PC-3 (cell line): Measurements from ENCODE around the gene CENPB. TPM values are rescaled to one million over a fixed set of nuclear protein-coding genes. Genes with fewer than 3 reads are reported as not detected.
A peak's percentile ranks its signal among the peaks of the same experiment; 100 is the strongest.

Experiments
- ATAC-seq: fragments of 200-7000 bp; cut with Tn5 transposase; 2 replicates; pipeline ENCODE4 v1.9.1; 2020; ENCODE audit warnings: mild to moderate bottlenecking, moderate library complexity
- BruUV-seq: library from RNA; stranded (reverse); fragments of 400-500 nt; replicated peaks from 2 replicates; lab custom pipeline; 2021; lab: Mats Ljungman, UMichigan
- CTCF ChIA-PET: fragments of 300-600 bp; sonication (Branson Sonifier 250); formaldehyde crosslinking; loops from one replicate; lab custom pipeline; 2022; ENCODE audit warnings: antibody characterized with exemption; lab: Charles Lee
- POLR2A ChIA-PET: fragments of 300-600 bp; sonication (Branson Sonifier 250); formaldehyde crosslinking; loops from one replicate; lab custom pipeline; 2022; ENCODE audit warnings: antibody characterized with exemption; ENCODE audit not compliant: unreplicated experiment; lab: Charles Lee
- DNase-seq: peaks from one replicate; pipeline ENCODE4 v3.0.0-alpha.2; 2015
- H2AFZ ChIP-seq: fragments of 300-600 bp; sonication (generic); 2 replicates; pipeline ENCODE4 v1.6.0; 2016; ENCODE audit warnings: antibody characterized with exemption, low read length
- H3F3A ChIP-seq: fragments of 300-600 bp; sonication (generic); one replicate; pipeline ENCODE4 v1.6.0; 2017; ENCODE audit warnings: antibody characterized with exemption, low read length, control low read depth, mild to moderate bottlenecking; ENCODE audit not compliant: unreplicated experiment
- H3K27ac ChIP-seq: fragments of 300-600 bp; sonication (generic); 2 replicates; pipeline ENCODE4 v1.5.1; 2016; ENCODE audit warnings: mild to moderate bottlenecking, low read length
- H3K27me3 ChIP-seq: fragments of 300-600 bp; sonication (generic); 2 replicates; pipeline ENCODE4 v1.6.1; 2016; ENCODE audit warnings: low read length, mixed read lengths
- H3K36me3 ChIP-seq: fragments of 300-600 bp; sonication (generic); 2 replicates; pipeline ENCODE4 v1.6.1; 2016; ENCODE audit warnings: low read depth, mixed run types, low read length, mixed read lengths
- H3K4me1 ChIP-seq: fragments of 300-600 bp; sonication (generic); 2 replicates; pipeline ENCODE4 v1.5.1; 2016; ENCODE audit warnings: low read length; ENCODE audit not compliant: insufficient read depth
- H3K4me2 ChIP-seq: fragments of 300-600 bp; sonication (generic); 2 replicates; pipeline ENCODE4 v1.6.0; 2016; ENCODE audit warnings: low read length
- H3K4me3 ChIP-seq: fragments of 300-600 bp; sonication (generic); 2 replicates; pipeline ENCODE4 v1.5.1; 2016; ENCODE audit warnings: mild to moderate bottlenecking, low read length, mixed read lengths
- H3K79me2 ChIP-seq: fragments of 300-600 bp; sonication (generic); 2 replicates; pipeline ENCODE4 v1.6.1; 2017; ENCODE audit warnings: low read length, mixed read lengths
- H3K9ac ChIP-seq: fragments of 300-600 bp; sonication (generic); 2 replicates; pipeline ENCODE4 v1.6.0; 2016; ENCODE audit warnings: mild to moderate bottlenecking, low read length
- H3K9me2 ChIP-seq: fragments of 300-600 bp; sonication (generic); replicated peaks from 2 replicates; pipeline ENCODE4 v1.6.1; 2016; ENCODE audit warnings: mixed run types, low read length, mixed read lengths
- H3K9me3 ChIP-seq: fragments of 300-600 bp; sonication (generic); 2 replicates; pipeline ENCODE4 v1.6.1; 2016; ENCODE audit warnings: low read length, mixed read lengths
- H4K20me1 ChIP-seq: fragments of 300-600 bp; sonication (generic); 2 replicates; pipeline ENCODE4 v1.6.1; 2016; ENCODE audit warnings: low read length, mixed read lengths
- CTCF ChIP-seq: fragments of 300-600 bp; sonication (generic); conservative IDR thresholded peaks from 2 replicates; pipeline ENCODE4 v1.5.1; 2017; ENCODE audit warnings: antibody characterized with exemption, low read depth, mild to moderate bottlenecking, low read length
- EZH2 ChIP-seq: fragments of 300-600 bp; sonication (generic); IDR thresholded peaks from one replicate; pipeline ENCODE4 v1.6.1; 2017; ENCODE audit warnings: antibody characterized with exemption, mild to moderate bottlenecking, low read length; ENCODE audit not compliant: unreplicated experiment
- EZH2phosphoT487 ChIP-seq: fragments of 300-600 bp; sonication (generic); IDR thresholded peaks from 2 replicates; pipeline ENCODE4 v1.6.1; 2018; ENCODE audit warnings: mild to moderate bottlenecking, antibody characterized with exemption, low read length, borderline replicate concordance
- intact Hi-C: fragments of 100-400 bp; cut with micrococcal nuclease; formaldehyde crosslinking; loops from 2 replicates; pipeline ENCODE4 v1.9.0; 2023
- total RNA-seq: library from RNA; depleted of rRNA; stranded (reverse); fragments of >200 nt; gene quantifications from 2 replicates; pipeline ENCODE4 v1.2.3, GENCODE V29; 2014

Gene CENPB
- total RNA-seq, 1 experiment from 2014 or later: 213 TPM

- H3K36me3 ChIP-seq: peaks cover 74% of the 10 kb centered on the region
- no peaks in the 10 kb centered on the region for H3F3A ChIP-seq
- H3K4me3 ChIP-seq: no peak overlapping the region
- no peak for DNase-seq
- no peak for ATAC-seq
- ChIA-PET POLR2A (no interaction called here), CTCF (no interaction called here)
- H3K4me2 ChIP-seq: no peak overlapping the region
- H4K20me1 ChIP-seq: no peaks in the 10 kb centered on the region
- intact Hi-C loops: no loop called here
- H2AFZ ChIP-seq: no peak overlapping the region
- H3K9me2 ChIP-seq: no peaks in the 10 kb centered on the region
- no peak overlapping the region for H3K9ac ChIP-seq
- no peak overlapping the region for H3K27ac ChIP-seq
- no peaks in the 10 kb centered on the region for H3K9me3 ChIP-seq
- peaks cover 30% of the 10 kb centered on the region for H3K4me1 ChIP-seq
- no peak for TF ChIP-seq CTCF
- no peak for TF ChIP-seq EZH2
- TF ChIP-seq EZH2phosphoT487: no peak
- peaks cover 46% of the 10 kb centered on the region for H3K79me2 ChIP-seq
- no TSS peak for BruUV-seq
- H3K27me3 ChIP-seq: no peaks in the 10 kb centered on the region
These were observed 13.8 kb upstream of the CENPB start for GRCh38 chr20:3800256-3800877.

DNA sequence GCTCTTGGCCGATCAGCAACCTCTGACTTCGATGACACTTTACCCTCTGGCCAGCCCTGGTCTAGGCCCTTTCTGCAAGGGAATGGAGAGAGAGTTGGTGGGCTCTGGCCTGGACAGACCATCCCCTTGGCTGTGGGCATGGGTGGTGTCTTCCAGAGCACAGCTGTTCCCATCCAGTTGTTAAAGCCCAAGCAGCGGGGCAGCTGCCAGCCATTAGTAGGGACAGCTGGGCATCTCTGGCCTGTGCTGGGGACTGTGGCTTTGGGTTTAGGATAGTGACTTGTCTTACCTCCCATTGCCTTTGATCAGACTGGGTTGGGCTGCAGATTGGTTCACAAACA lies 12.3 kb upstream of the CENPB start:
- DNase-seq: no peak
- Histone ChIP-seq H3F3A (no peaks in the 10 kb centered on the region), H3K79me2 (peaks cover 53% of the 10 kb centered on the region), H3K4me1 (peaks cover 26% of the 10 kb centered on the region), H3K27ac (no peak overlapping the region), H3K4me2 (peak overlapping the region; percentile 98), H3K9ac (no peak overlapping the region), H4K20me1 (no peaks in the 10 kb centered on the region), H3K27me3 (no peaks in the 10 kb centered on the region), H3K9me2 (no peaks in the 10 kb centered on the region), H3K9me3 (no peaks in the 10 kb centered on the region), H3K36me3 (peaks cover 60% of the 10 kb centered on the region), H2AFZ (no peak overlapping the region), H3K4me3 (0 out of 2 replicates have a peak overlapping the region, but pooled peaks have one; percentile 3)
- POLR2A ChIA-PET: no interaction called here
- no peak for TF ChIP-seq EZH2phosphoT487
- no peak for TF ChIP-seq EZH2
- TF ChIP-seq CTCF: no peak
- intact Hi-C loops: no loop called here
- CTCF ChIA-PET: no interaction called here
- no peak for ATAC-seq
- no TSS peak for BruUV-seq

DNA sequence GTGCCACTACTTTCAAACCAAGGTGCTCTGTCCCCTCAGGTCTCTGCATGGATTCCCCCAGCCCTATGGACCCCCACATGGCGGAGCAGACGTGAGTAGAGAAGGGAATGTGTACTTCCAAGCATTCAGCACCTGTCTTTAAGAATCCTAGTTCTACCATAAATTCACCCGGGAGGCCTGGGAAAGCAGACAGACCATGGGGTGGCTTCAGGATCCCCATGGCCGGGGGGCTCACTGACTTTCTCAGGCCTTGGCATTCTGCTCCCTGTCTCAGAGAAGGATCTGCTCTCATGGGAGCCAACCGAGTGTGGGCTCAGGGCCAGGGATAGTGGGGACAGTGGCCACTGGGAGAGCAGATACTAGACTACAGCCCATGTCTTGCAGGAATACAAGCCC lies 11.8 kb upstream of the CENPB start:
- ATAC-seq: no peak
- CTCF ChIA-PET: no interaction called here
- POLR2A ChIA-PET: no interaction called here
- Histone ChIP-seq H3F3A (no peaks in the 10 kb centered on the region), H3K4me2 (peak overlapping the region; percentile 98), H2AFZ (no peak overlapping the region), H3K27ac (peak overlapping the region; percentile 64), H3K4me3 (peak overlapping the region; percentile 99; the same call in 1 of the 2 replicates), H3K9ac (peak overlapping the region; percentile 95), H3K27me3 (no peaks in the 10 kb centered on the region), H3K36me3 (peaks cover 55% of the 10 kb centered on the region), H4K20me1 (no peaks in the 10 kb centered on the region), H3K9me3 (no peaks in the 10 kb centered on the region), H3K4me1 (peaks cover 26% of the 10 kb centered on the region), H3K9me2 (no peaks in the 10 kb centered on the region), H3K79me2 (peaks cover 53% of the 10 kb centered on the region)
- no TSS peak for BruUV-seq
- TF ChIP-seq EZH2 (no peak), CTCF (no peak), EZH2phosphoT487 (no peak)
- no peak for DNase-seq
- intact Hi-C loops: no loop called here
